CD14-positive monocyte (primary cell): ENCODE measurements around the gene GFI1. TPM values are rescaled to one million over a fixed set of nuclear protein-coding genes. Genes with fewer than 3 reads are reported as not detected.
"Not testable (repeated sequence)": the region's sequence is repeated elsewhere in the genome, so short reads cannot be mapped to it uniquely, and the experiment has no call there.

ENCODE experiments used
- DNase-seq, 3 donors: peaks; one replicate each; pipeline ENCODE4 v3.0.0-alpha.2; 2011 to 2022
- H2AFZ ChIP-seq: 2 replicates; pipeline ENCODE4 v1.6.0; 2012; ENCODE audit warnings: mild to moderate bottlenecking, low read depth, low read length, inconsistent platforms; ENCODE audit not compliant: insufficient read depth, poor library complexity, severe bottlenecking
- H3K27ac ChIP-seq, 2 donors: 1 replicate in 1 of 2; 2 replicates in 1 of 2; pipeline ENCODE4 v1.5.1; 2012 to 2013; ENCODE audit warnings: low read length in 2 of 2, control low read depth in 1 of 2, inconsistent platforms in 1 of 2, low read depth in 1 of 2, mild to moderate bottlenecking in 1 of 2
- H3K27me3 ChIP-seq, 2 donors: one replicate each; pipeline versions ENCODE4 v1.6.0 to v1.6.1; 2011 to 2013; ENCODE audit warnings: low read length in 2 of 2; ENCODE audit not compliant: control insufficient read depth in 2 of 2, insufficient read depth in 2 of 2
- H3K36me3 ChIP-seq, 2 donors: replicated peaks in 1 of 2; 1 replicate in 1 of 2; 2 replicates in 1 of 2; pipeline versions ENCODE4 v1.5.1 to v1.6.1; 2012 to 2013; ENCODE audit warnings: low read length in 2 of 2, control low read depth in 1 of 2, inconsistent platforms in 1 of 2, mild to moderate bottlenecking in 1 of 2; ENCODE audit not compliant: insufficient read depth in 2 of 2, control insufficient read depth in 1 of 2
- H3K4me1 ChIP-seq, 2 donors: 1 replicate in 1 of 2; 2 replicates in 1 of 2; pipeline versions ENCODE4 v1.5.1 to v1.6.1; 2012 to 2013; ENCODE audit warnings: low read length in 2 of 2, control low read depth in 1 of 2, inconsistent platforms in 1 of 2, mild to moderate bottlenecking in 1 of 2, moderate library complexity in 1 of 2; ENCODE audit not compliant: insufficient read depth in 2 of 2, control insufficient read depth in 1 of 2
- H3K4me2 ChIP-seq: replicated peaks from 2 replicates; pipeline ENCODE3; 2012; ENCODE audit warnings: low read length, moderate library complexity, mild to moderate bottlenecking; ENCODE audit not compliant: poor library complexity, severe bottlenecking; ENCODE audit errors: extremely low read depth
- H3K4me3 ChIP-seq, 3 experiments: fragments of 200-600 bp in 1 of 3; sonication (generic) in 1 of 3; replicated peaks in 1 of 3; 1 replicate in 2 of 3; 2 replicates in 1 of 3; pipeline ENCODE4 v1.5.1; 2011 to 2013; ENCODE audit warnings: low read length in 3 of 3, mild to moderate bottlenecking in 3 of 3, control low read depth in 2 of 3, low read depth in 2 of 3, inconsistent platforms in 1 of 3, moderate library complexity in 1 of 3
- H3K79me2 ChIP-seq: 2 replicates; pipeline ENCODE4 v1.6.0; 2012; ENCODE audit warnings: mild to moderate bottlenecking, control low read depth, inconsistent platforms, low read length, moderate library complexity; ENCODE audit not compliant: insufficient read depth
- H3K9ac ChIP-seq: 2 replicates; pipeline ENCODE4 v1.6.0; 2017; ENCODE audit warnings: low read length, mild to moderate bottlenecking; ENCODE audit not compliant: insufficient read depth, poor library complexity, severe bottlenecking
- H3K9me3 ChIP-seq, 2 donors: replicated peaks in 1 of 2; 1 replicate in 1 of 2; 2 replicates in 1 of 2; pipeline versions ENCODE4 v1.5.1 to v1.6.1; 2012 to 2013; ENCODE audit warnings: low read length in 2 of 2, control low read depth in 1 of 2; ENCODE audit not compliant: control insufficient read depth in 1 of 2, insufficient read depth in 1 of 2
- H4K20me1 ChIP-seq: 2 replicates; pipeline ENCODE4 v1.6.0; 2012; ENCODE audit warnings: mild to moderate bottlenecking, low read length, control low read depth, moderate library complexity; ENCODE audit not compliant: insufficient read depth
- H3K27ac Mint-ChIP-seq, 7 donors: one replicate each; pipeline ENCODE4 v1.8.0; 2020; ENCODE audit warnings: mild to moderate bottlenecking in 7 of 7, mixed read lengths in 7 of 7, moderate library complexity in 6 of 7, inconsistent platforms in 2 of 7
- H3K27me3 Mint-ChIP-seq, 3 donors: one replicate each; pipeline ENCODE4 v1.8.0; 2021 to 2022; ENCODE audit warnings: low read depth in 3 of 3, mild to moderate bottlenecking in 3 of 3, mixed read lengths in 3 of 3, moderate library complexity in 3 of 3, inconsistent platforms in 1 of 3
- H3K36me3 Mint-ChIP-seq, 2 donors: one replicate each; pipeline ENCODE4 v1.8.0; 2020; ENCODE audit warnings: mixed read lengths in 2 of 2, inconsistent platforms in 1 of 2, mild to moderate bottlenecking in 1 of 2
- H3K4me1 Mint-ChIP-seq: one replicate; pipeline ENCODE4 v1.8.0; 2020; ENCODE audit warnings: mild to moderate bottlenecking, mixed read lengths
- H3K4me3 Mint-ChIP-seq, 2 donors: one replicate each; pipeline ENCODE4 v1.8.0; 2020; ENCODE audit warnings: mild to moderate bottlenecking in 2 of 2, mixed read lengths in 2 of 2, moderate library complexity in 1 of 2
- H3K9me3 Mint-ChIP-seq, 7 donors: one replicate each; pipeline ENCODE4 v1.8.0; 2020 to 2022; ENCODE audit warnings: mixed read lengths in 7 of 7, mild to moderate bottlenecking in 6 of 7, moderate library complexity in 6 of 7, inconsistent platforms in 2 of 7
- CTCF ChIP-seq: fragments of 200-600 bp; IDR thresholded peaks from one replicate; pipeline ENCODE4 v1.8.0; 2022; ENCODE audit warnings: antibody characterized with exemption, mild to moderate bottlenecking
- WGBS: methylation state at CpG from one replicate; pipeline ENCODE4 v1.1.5; 2013; ENCODE audit warnings: missing lambda C conversion rate; ENCODE audit not compliant: insufficient coverage; 5-methylcytosine and 5-hydroxymethylcytosine counted together
- intact Hi-C, 2 donors: fragments of 100-400 bp; cut with micrococcal nuclease; formaldehyde crosslinking; loops; one replicate each; pipeline versions ENCODE4 v1.15.0 to v1.15.1; 2023
- polyA plus RNA-seq, 3 donors: library from polyadenylated mRNA; depleted of rRNA in 1 of 3; unstranded in 2 of 3; stranded (reverse) in 1 of 3; fragments of 300-500 nt in 2 of 3; fragments of >200 nt in 1 of 3; fragmentation: Illumina TruSeq in 2 of 3; gene quantifications; 1 replicate in 2 of 3; 2 replicates in 1 of 3; pipeline ENCODE4 v1.2.3, GENCODE V29; 2012 to 2021

GFI1 gene
- polyA plus RNA-seq, 3 donors = 0.35 TPM; not detected in 2

- Mint-ChIP-seq H3K4me3 (no peak overlapping the region), H3K9me3 (peaks cover 7 to 18% (median 10%) of the 10 kb centered on the region in 7 donors), H3K36me3 (no peaks in the 10 kb centered on the region), H3K27me3 (no peaks in the 10 kb centered on the region), H3K27ac (no peak overlapping the region), H3K4me1 (no peaks in the 10 kb centered on the region)
- no peak overlapping the region for H3K4me3 ChIP-seq
- H4K20me1 ChIP-seq = no peaks in the 10 kb centered on the region
- WGBS = no CpG with 5 or more reads among the region's 1 CpG
- peaks cover 0 to 12% of the 10 kb centered on the region in 2 donors for H3K9me3 ChIP-seq
- no peak overlapping the region for H3K9ac ChIP-seq
- DNase-seq = no peak
- peak overlapping the region; percentile 3 for H2AFZ ChIP-seq
- H3K36me3 ChIP-seq = no peaks in the 10 kb centered on the region
- intact Hi-C loops = no loop called here
- no peaks in the 10 kb centered on the region for H3K4me1 ChIP-seq
- no peak for TF ChIP-seq CTCF
- H3K27me3 ChIP-seq = no peaks in the 10 kb centered on the region
- H3K27ac ChIP-seq = no peak overlapping the region
- H3K79me2 ChIP-seq = no peaks in the 10 kb centered on the region
- H3K4me2 ChIP-seq = no peak overlapping the region
Observed at GRCh38 chr1:92439291-92439690, 47.4 kb downstream of the GFI1 start.

GRCh38 chr1:92434572-92434971 is 52.2 kb downstream of the GFI1 start:
- H3K27ac Mint-ChIP-seq, H3K36me3 Mint-ChIP-seq, H3K27me3 ChIP-seq, H3K27me3 Mint-ChIP-seq, H3K9ac ChIP-seq, intact Hi-C loops, DNase-seq, H3K27ac ChIP-seq, H3K4me3 Mint-ChIP-seq, H3K4me1 ChIP-seq, H3K4me2 ChIP-seq, H3K4me1 Mint-ChIP-seq, H2AFZ ChIP-seq, H3K79me2 ChIP-seq, H3K4me3 ChIP-seq, H3K36me3 ChIP-seq, H4K20me1 ChIP-seq: not testable (repeated sequence)
- peaks cover 9 to 31% (median 14%) of the 10 kb centered on the region in 7 donors for H3K9me3 Mint-ChIP-seq
- peaks cover 0 to 12% of the 10 kb centered on the region in 2 donors for H3K9me3 ChIP-seq
- WGBS = no CpG with 5 or more reads among the region's 1 CpG
